ENCODE measurements around the gene LRMDA.

DNA sequence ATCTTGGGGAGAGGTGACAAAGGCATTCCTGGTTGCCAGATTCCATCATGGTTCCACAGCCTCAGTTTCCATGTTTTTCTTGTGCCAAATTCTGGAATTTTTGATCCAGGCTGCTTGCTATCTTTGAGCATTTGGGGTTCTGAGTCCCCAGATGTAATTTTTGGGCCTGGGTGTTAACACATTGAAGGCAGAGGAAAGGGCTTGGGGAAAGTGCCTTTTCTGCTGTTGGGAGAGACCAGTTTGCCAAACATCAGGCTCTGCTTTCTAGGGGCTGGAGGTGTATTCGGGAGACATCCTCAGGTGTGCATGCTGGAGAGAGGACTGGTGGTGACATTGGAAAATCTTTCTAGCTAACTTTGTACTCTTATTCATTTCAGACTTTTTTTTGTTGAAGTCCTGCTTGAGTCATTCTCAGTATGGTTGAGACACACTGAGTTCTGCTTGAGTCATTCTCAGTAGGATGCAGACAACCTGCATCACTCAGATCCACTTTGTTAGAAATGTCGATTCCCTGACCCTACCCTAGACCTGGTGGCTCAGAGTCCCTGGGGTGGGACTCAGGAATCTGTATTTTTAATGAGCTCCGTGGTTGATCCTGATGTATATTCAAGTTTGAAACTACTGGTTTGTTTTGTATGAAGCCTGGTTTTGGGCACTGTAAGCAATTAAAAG, 101.0 kb downstream of the LRMDA start:
- TF ChIP-seq, protein P1, sequence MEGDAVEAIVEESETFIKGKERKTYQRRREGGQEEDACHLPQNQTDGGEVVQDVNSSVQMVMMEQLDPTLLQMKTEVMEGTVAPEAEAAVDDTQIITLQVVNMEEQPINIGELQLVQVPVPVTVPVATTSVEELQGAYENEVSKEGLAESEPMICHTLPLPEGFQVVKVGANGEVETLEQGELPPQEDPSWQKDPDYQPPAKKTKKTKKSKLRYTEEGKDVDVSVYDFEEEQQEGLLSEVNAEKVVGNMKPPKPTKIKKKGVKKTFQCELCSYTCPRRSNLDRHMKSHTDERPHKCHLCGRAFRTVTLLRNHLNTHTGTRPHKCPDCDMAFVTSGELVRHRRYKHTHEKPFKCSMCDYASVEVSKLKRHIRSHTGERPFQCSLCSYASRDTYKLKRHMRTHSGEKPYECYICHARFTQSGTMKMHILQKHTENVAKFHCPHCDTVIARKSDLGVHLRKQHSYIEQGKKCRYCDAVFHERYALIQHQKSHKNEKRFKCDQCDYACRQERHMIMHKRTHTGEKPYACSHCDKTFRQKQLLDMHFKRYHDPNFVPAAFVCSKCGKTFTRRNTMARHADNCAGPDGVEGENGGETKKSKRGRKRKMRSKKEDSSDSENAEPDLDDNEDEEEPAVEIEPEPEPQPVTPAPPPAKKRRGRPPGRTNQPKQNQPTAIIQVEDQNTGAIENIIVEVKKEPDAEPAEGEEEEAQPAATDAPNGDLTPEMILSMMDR (IDR thresholded peaks at IDR 0.05) = no peak
- no peak for TF ChIP-seq EP300 (IDR thresholded peaks at IDR 0.05)

Measured in sigmoid colon (tissue), 4 donors.